Neural progenitor cell (in vitro differentiated cells): ENCODE results near the gene FLT3LG.

Source experiments
- EZH2 ChIP-seq: fragments of 200-600 bp; sonication (generic); IDR thresholded peaks from 2 replicates; pipeline ENCODE4 v1.6.1; 2017; ENCODE audit warnings: antibody characterized with exemption, mild to moderate bottlenecking, moderate library complexity
- TF ChIP-seq, protein P1 (sequence below): fragments of 200-600 bp; sonication (generic); IDR thresholded peaks from 2 replicates; pipeline ENCODE4 v1.5.1; 2017; ENCODE audit warnings: antibody characterized with exemption, mild to moderate bottlenecking

DNA sequence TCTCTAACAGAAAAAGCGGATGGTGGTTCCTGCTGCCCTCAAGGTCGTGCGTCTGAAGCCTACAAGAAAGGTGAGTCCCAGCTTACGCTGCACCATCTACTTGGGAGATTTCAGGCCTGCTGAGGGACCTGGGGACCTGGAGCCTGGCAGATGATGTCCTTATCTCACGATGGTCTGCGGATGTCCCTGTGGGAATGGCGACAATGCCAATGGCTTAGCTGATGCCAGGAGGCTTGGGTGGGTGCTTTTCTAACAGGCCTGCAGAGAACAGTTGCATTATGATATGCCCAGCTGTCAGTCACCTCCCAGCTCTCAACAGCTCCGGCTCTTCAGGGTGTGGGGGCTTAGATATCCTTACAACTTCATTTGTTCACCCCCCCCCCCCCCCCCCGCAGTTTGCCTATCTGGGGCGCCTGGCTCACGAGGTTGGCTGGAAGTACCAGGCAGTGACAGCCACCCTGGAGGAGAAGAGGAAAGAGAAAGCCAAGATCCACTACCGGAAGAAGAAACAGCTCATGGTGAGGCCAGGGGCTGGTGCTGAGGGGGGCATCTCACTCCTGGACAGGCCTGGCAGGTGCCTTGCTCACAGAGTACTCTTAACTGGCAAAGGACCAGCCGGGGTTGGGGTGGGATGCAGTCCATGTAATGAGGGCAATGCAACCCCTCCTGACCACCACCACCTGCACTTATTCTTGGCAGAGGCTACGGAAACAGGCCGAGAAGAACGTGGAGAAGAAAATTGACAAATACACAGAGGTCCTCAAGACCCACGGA is 17.2 kb downstream of the FLT3LG start:
- TF ChIP-seq EZH2, result no peak
- TF ChIP-seq, protein P1, sequence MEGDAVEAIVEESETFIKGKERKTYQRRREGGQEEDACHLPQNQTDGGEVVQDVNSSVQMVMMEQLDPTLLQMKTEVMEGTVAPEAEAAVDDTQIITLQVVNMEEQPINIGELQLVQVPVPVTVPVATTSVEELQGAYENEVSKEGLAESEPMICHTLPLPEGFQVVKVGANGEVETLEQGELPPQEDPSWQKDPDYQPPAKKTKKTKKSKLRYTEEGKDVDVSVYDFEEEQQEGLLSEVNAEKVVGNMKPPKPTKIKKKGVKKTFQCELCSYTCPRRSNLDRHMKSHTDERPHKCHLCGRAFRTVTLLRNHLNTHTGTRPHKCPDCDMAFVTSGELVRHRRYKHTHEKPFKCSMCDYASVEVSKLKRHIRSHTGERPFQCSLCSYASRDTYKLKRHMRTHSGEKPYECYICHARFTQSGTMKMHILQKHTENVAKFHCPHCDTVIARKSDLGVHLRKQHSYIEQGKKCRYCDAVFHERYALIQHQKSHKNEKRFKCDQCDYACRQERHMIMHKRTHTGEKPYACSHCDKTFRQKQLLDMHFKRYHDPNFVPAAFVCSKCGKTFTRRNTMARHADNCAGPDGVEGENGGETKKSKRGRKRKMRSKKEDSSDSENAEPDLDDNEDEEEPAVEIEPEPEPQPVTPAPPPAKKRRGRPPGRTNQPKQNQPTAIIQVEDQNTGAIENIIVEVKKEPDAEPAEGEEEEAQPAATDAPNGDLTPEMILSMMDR, result no peak
